C4-2B (cell line): ENCODE results near the gene QDPR.

Experiments
- CTCF ChIP-seq: fragments of 450-650 bp; conservative IDR thresholded peaks from 2 replicates; pipeline ENCODE4 v1.5.1; 2017; ENCODE audit warnings: mild to moderate bottlenecking
- ZFX ChIP-seq: fragments of 450-650 bp; IDR thresholded peaks from 2 replicates; pipeline ENCODE4 v1.6.1; 2017

GRCh38 chr4:17448689-17449088, 63.2 kb downstream of the QDPR start:
- TF ChIP-seq CTCF (no peak), ZFX (no peak)
